ENCODE measurements around the gene TEX13D.

TEX13D gene

GRCh38 chrX:124335598-124335997 is 3.1 kb downstream of the TEX13D start:
- ATAC-seq (ENCODE audit: low read depth) = no peak
- no peak for DNase-seq (ENCODE audit: low spot score)
- no peak overlapping the region for H3K4me3 ChIP-seq (ENCODE audit: severe bottlenecking)
- H3K27ac ChIP-seq (ENCODE audit: poor library complexity, severe bottlenecking) = no peak overlapping the region
- no peaks in the 10 kb centered on the region for H3K36me3 ChIP-seq (ENCODE audit: low read depth)
- H3K9me3 ChIP-seq (ENCODE audit: severe bottlenecking) = no peaks in the 10 kb centered on the region
- H3K4me1 ChIP-seq (ENCODE audit: insufficient read depth, poor library complexity, severe bottlenecking) = no peaks in the 10 kb centered on the region
- H3K27me3 ChIP-seq (ENCODE audit: insufficient read depth, poor library complexity, severe bottlenecking) = no peaks in the 10 kb centered on the region
- TF ChIP-seq, protein P1, sequence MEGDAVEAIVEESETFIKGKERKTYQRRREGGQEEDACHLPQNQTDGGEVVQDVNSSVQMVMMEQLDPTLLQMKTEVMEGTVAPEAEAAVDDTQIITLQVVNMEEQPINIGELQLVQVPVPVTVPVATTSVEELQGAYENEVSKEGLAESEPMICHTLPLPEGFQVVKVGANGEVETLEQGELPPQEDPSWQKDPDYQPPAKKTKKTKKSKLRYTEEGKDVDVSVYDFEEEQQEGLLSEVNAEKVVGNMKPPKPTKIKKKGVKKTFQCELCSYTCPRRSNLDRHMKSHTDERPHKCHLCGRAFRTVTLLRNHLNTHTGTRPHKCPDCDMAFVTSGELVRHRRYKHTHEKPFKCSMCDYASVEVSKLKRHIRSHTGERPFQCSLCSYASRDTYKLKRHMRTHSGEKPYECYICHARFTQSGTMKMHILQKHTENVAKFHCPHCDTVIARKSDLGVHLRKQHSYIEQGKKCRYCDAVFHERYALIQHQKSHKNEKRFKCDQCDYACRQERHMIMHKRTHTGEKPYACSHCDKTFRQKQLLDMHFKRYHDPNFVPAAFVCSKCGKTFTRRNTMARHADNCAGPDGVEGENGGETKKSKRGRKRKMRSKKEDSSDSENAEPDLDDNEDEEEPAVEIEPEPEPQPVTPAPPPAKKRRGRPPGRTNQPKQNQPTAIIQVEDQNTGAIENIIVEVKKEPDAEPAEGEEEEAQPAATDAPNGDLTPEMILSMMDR (IDR thresholded peaks at IDR 0.05; ENCODE audit: poor library complexity, severe bottlenecking) = no peak

- no peak for ATAC-seq (ENCODE audit: low read depth)
Observed at GRCh38 chrX:124337916-124338315, 5.5 kb downstream of the TEX13D start.

GRCh38 chrX:124338733-124339514 is 6.5 kb downstream of the TEX13D start:
- no peaks in the 10 kb centered on the region for H3K9me3 ChIP-seq (ENCODE audit: severe bottlenecking)
- H3K4me1 ChIP-seq (ENCODE audit: insufficient read depth, poor library complexity, severe bottlenecking) = no peaks in the 10 kb centered on the region
- no peak for ATAC-seq (ENCODE audit: low read depth)

More at GRCh38 chrX:124337916-124338315, 5.5 kb downstream of the TEX13D start:
- Histone ChIP-seq H3K9me3 (ENCODE audit: severe bottlenecking) (no peaks in the 10 kb centered on the region), H3K36me3 (ENCODE audit: low read depth) (no peaks in the 10 kb centered on the region), H3K4me3 (ENCODE audit: severe bottlenecking) (no peak overlapping the region), H3K27me3 (ENCODE audit: insufficient read depth, poor library complexity, severe bottlenecking) (no peaks in the 10 kb centered on the region), H3K4me1 (ENCODE audit: insufficient read depth, poor library complexity, severe bottlenecking) (no peaks in the 10 kb centered on the region), H3K27ac (ENCODE audit: poor library complexity, severe bottlenecking) (no peak overlapping the region)
- TF ChIP-seq, protein P1 (IDR thresholded peaks at IDR 0.05; ENCODE audit: poor library complexity, severe bottlenecking) = no peak
- DNase-seq (ENCODE audit: low spot score) = no peak

GRCh38 chrX:124341396-124342132 is 9.1 kb downstream of the TEX13D start:
- ATAC-seq (ENCODE audit: low read depth) = no peak
- Histone ChIP-seq H3K4me3 (ENCODE audit: severe bottlenecking) (no peak overlapping the region), H3K27me3 (ENCODE audit: insufficient read depth, poor library complexity, severe bottlenecking) (no peaks in the 10 kb centered on the region), H3K4me1 (ENCODE audit: insufficient read depth, poor library complexity, severe bottlenecking) (no peaks in the 10 kb centered on the region), H3K36me3 (ENCODE audit: low read depth) (no peaks in the 10 kb centered on the region), H3K27ac (ENCODE audit: poor library complexity, severe bottlenecking) (no peak overlapping the region), H3K9me3 (ENCODE audit: severe bottlenecking) (no peaks in the 10 kb centered on the region)
- DNase-seq (ENCODE audit: low spot score) = no peak
- TF ChIP-seq, protein P1 (IDR thresholded peaks at IDR 0.05; ENCODE audit: poor library complexity, severe bottlenecking) = no peak

More at GRCh38 chrX:124338733-124339514, 6.5 kb downstream of the TEX13D start:
- Histone ChIP-seq H3K4me3 (ENCODE audit: severe bottlenecking) (no peak overlapping the region), H3K27ac (ENCODE audit: poor library complexity, severe bottlenecking) (no peak overlapping the region), H3K36me3 (ENCODE audit: low read depth) (no peaks in the 10 kb centered on the region), H3K27me3 (ENCODE audit: insufficient read depth, poor library complexity, severe bottlenecking) (no peaks in the 10 kb centered on the region)
- no peak for DNase-seq (ENCODE audit: low spot score)
- TF ChIP-seq, protein P1 (IDR thresholded peaks at IDR 0.05; ENCODE audit: poor library complexity, severe bottlenecking) = no peak

Data from RWPE2 (cell line).